OCI-LY7 (cell line): Measurements from ENCODE around the gene B9D2. TPM values are rescaled to one million over a fixed set of nuclear protein-coding genes. Genes with fewer than 3 reads are reported as not detected.

Experiments used
- BruUV-seq: library from RNA; stranded (reverse); fragments of 400-500 nt; replicated peaks from 2 replicates; lab custom pipeline; 2021; lab: Mats Ljungman, UMichigan
- CTCF ChIA-PET: fragments of 300-600 bp; sonication (Branson Sonifier 250); formaldehyde crosslinking; loops from one replicate; lab custom pipeline; 2022; ENCODE audit warnings: antibody characterized with exemption; ENCODE audit not compliant: unreplicated experiment; lab: Charles Lee
- POLR2A ChIA-PET: fragments of 300-600 bp; sonication (Branson Sonifier 250); formaldehyde crosslinking; loops from one replicate; lab custom pipeline; 2022; ENCODE audit warnings: antibody characterized with exemption; lab: Charles Lee
- DNase-seq: peaks from one replicate; pipeline ENCODE4 v3.0.0-alpha.2; 2015; ENCODE audit warnings: low spot score
- H2AFZ ChIP-seq: fragments of 200-600 bp; sonication (generic), shearing (Covaris generic); 2 replicates; pipeline ENCODE4 v1.6.1; 2014; ENCODE audit warnings: mild to moderate bottlenecking, antibody characterized with exemption, low read length, moderate library complexity
- H3K27ac ChIP-seq: fragments of 200-600 bp; sonication (generic); 2 replicates; pipeline ENCODE4 v1.5.1; 2014; ENCODE audit warnings: mixed run types, low read depth, mild to moderate bottlenecking, moderate library complexity, low read length, inconsistent platforms; ENCODE audit not compliant: poor library complexity, severe bottlenecking
- H3K36me3 ChIP-seq: fragments of 200-600 bp; sonication (generic); 2 replicates; pipeline ENCODE4 v1.6.1; 2014; ENCODE audit warnings: mild to moderate bottlenecking, antibody characterized with exemption, low read length, moderate library complexity, mixed read lengths; ENCODE audit not compliant: insufficient read depth
- H3K4me1 ChIP-seq: fragments of 200-600 bp; sonication (generic); 2 replicates; pipeline ENCODE4 v1.5.1; 2014; ENCODE audit warnings: mild to moderate bottlenecking, low read length; ENCODE audit not compliant: insufficient read depth, poor library complexity, severe bottlenecking
- H3K4me2 ChIP-seq: fragments of 200-600 bp; sonication (generic); 2 replicates; pipeline ENCODE4 v1.6.1; 2014; ENCODE audit warnings: mild to moderate bottlenecking, low read length
- H3K4me3 ChIP-seq: fragments of 200-600 bp; sonication (generic); 2 replicates; pipeline ENCODE4 v1.5.1; 2014; ENCODE audit warnings: mild to moderate bottlenecking, low read depth, low read length; ENCODE audit not compliant: poor library complexity, severe bottlenecking
- H3K79me2 ChIP-seq: fragments of 200-600 bp; sonication (generic); 2 replicates; pipeline ENCODE4 v1.6.1; 2016; ENCODE audit warnings: low read depth, mild to moderate bottlenecking, low read length, moderate library complexity, mixed read lengths; ENCODE audit not compliant: insufficient read depth
- H3K9me2 ChIP-seq: fragments of 200-600 bp; sonication (generic); 2 replicates; pipeline ENCODE4 v1.6.1; 2016; ENCODE audit warnings: mild to moderate bottlenecking, low read length, mixed read lengths; ENCODE audit not compliant: insufficient read depth
- H3K9me3 ChIP-seq: fragments of 200-600 bp; sonication (generic); 2 replicates; pipeline ENCODE4 v1.6.1; 2014; ENCODE audit warnings: mild to moderate bottlenecking, mixed run types, low read length, mixed read lengths
- H4K20me1 ChIP-seq: fragments of 200-600 bp; sonication (generic); 2 replicates; pipeline ENCODE4 v1.6.1; 2014; ENCODE audit warnings: mild to moderate bottlenecking, antibody characterized with exemption, low read length, moderate library complexity, mixed read lengths; ENCODE audit not compliant: insufficient read depth
- CTCF ChIP-seq: fragments of 200-600 bp; sonication (generic); conservative IDR thresholded peaks from 2 replicates; pipeline ENCODE4 v1.5.1; 2014; ENCODE audit warnings: mild to moderate bottlenecking, antibody characterized with exemption, low read length, moderate library complexity, mixed read lengths
- EZH2phosphoT487 ChIP-seq: fragments of 200-600 bp; sonication (generic); IDR thresholded peaks from 2 replicates; pipeline ENCODE4 v1.6.1; 2018; ENCODE audit warnings: low read depth, borderline replicate concordance, mild to moderate bottlenecking, mixed run types, antibody characterized with exemption, low read length, moderate library complexity, mixed read lengths
- intact Hi-C: fragments of 100-400 bp; cut with micrococcal nuclease; formaldehyde crosslinking; loops from one replicate; pipeline ENCODE4 v1.10.0; 2022; ENCODE audit not compliant: unreplicated experiment
- total RNA-seq, 2 experiments: library from RNA; depleted of rRNA in 1 of 2; stranded (reverse); fragments of >200 nt in 1 of 2; shearing (Covaris generic) in 1 of 2; gene quantifications; 2 replicates each; pipeline ENCODE4 v1.2.3, GENCODE V29; 2014 to 2022

The B9D2 gene
- total RNA-seq, 2 experiments from 2014 or later: 3.9 to 5.2 TPM

GRCh38 chr19:41324921-41325639, 38.9 kb downstream of the B9D2 start:
- Histone ChIP-seq H4K20me1 (no peaks in the 10 kb centered on the region; the same call in 1 of the 2 replicates), H3K4me2 (peak overlapping the region; percentile 88; the same call in 1 of the 2 replicates), H3K4me1 (peaks cover 53% of the 10 kb centered on the region), H3K79me2 (no peaks in the 10 kb centered on the region), H2AFZ (no peak overlapping the region), H3K27ac (peak overlapping the region; percentile 79), H3K9me3 (no peaks in the 10 kb centered on the region), H3K9me2 (no peaks in the 10 kb centered on the region), H3K4me3 (no peak overlapping the region), H3K36me3 (peaks cover 57% of the 10 kb centered on the region)
- intact Hi-C loops: no loop called here
- ChIA-PET POLR2A (no interaction called here), CTCF (no interaction called here)
- no TSS peak for BruUV-seq
- DNase-seq: no peak
- TF ChIP-seq EZH2phosphoT487: no peak
- TF ChIP-seq CTCF: no peak

GRCh38 chr19:41324231-41324702, 39.7 kb downstream of the B9D2 start:
- no peak overlapping the region for H3K4me3 ChIP-seq
- no peak overlapping the region for H2AFZ ChIP-seq
- H3K4me1 ChIP-seq: peaks cover 51% of the 10 kb centered on the region
- no peaks in the 10 kb centered on the region; the same call in 1 of the 2 replicates for H4K20me1 ChIP-seq
- TF ChIP-seq EZH2phosphoT487: no peak
- no peak for TF ChIP-seq CTCF
- no peaks in the 10 kb centered on the region for H3K9me2 ChIP-seq
- H3K27ac ChIP-seq: peak overlapping the region; percentile 79
- intact Hi-C loops: no loop called here
- ChIA-PET CTCF (no interaction called here), POLR2A (interaction anchor here (0.5 to 0.6 kb wide), 2 partner anchors 24 to 27 kb away, joined by 3 read pairs; no protein-coding TSS in a partner anchor)
- no peaks in the 10 kb centered on the region for H3K79me2 ChIP-seq
- no peaks in the 10 kb centered on the region for H3K9me3 ChIP-seq
- no peak for DNase-seq
- H3K36me3 ChIP-seq: peaks cover 61% of the 10 kb centered on the region
- no peak overlapping the region for H3K4me2 ChIP-seq
- BruUV-seq: TSS peak; percentile 77
